AG09319 (cell line): ENCODE data around the gene GABRB1.

Experiments
- DNase-seq: peaks from one replicate; pipeline ENCODE4 v3.0.0-alpha.2; 2010; ENCODE audit warnings: low read depth; ENCODE audit errors: extremely low read depth
- TF ChIP-seq, protein P1 (sequence below): IDR thresholded peaks from 2 replicates; pipeline ENCODE4 v1.5.1; 2011; ENCODE audit warnings: low read depth, mild to moderate bottlenecking, inconsistent platforms, low read length, moderate library complexity

GABRB1 gene

GRCh38 chr4:47313384-47313783 is 282.0 kb downstream of the GABRB1 start:
- no peak for DNase-seq
- TF ChIP-seq, protein P1, sequence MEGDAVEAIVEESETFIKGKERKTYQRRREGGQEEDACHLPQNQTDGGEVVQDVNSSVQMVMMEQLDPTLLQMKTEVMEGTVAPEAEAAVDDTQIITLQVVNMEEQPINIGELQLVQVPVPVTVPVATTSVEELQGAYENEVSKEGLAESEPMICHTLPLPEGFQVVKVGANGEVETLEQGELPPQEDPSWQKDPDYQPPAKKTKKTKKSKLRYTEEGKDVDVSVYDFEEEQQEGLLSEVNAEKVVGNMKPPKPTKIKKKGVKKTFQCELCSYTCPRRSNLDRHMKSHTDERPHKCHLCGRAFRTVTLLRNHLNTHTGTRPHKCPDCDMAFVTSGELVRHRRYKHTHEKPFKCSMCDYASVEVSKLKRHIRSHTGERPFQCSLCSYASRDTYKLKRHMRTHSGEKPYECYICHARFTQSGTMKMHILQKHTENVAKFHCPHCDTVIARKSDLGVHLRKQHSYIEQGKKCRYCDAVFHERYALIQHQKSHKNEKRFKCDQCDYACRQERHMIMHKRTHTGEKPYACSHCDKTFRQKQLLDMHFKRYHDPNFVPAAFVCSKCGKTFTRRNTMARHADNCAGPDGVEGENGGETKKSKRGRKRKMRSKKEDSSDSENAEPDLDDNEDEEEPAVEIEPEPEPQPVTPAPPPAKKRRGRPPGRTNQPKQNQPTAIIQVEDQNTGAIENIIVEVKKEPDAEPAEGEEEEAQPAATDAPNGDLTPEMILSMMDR = no peak

GRCh38 chr4:47315346-47315745 is 284.0 kb downstream of the GABRB1 start:
- TF ChIP-seq, protein P1 = no peak
- no peak for DNase-seq

DNA sequence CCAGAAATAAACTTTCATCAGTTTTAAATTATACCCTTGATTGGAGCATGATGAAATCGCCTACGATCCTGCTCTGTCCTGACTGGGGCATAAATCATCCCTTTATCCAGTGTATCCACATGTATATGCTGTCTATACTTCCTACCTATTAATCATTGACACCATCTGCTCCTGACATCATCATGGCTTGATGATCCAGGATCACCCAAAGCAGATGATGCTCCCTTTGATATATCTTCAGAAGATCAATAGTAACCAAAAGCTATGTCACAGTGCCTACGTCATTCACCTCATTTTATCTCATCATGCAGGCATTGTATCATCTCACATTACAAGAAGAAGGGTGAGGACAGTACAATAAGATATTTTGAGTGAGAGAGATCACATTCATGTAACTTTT is 294.7 kb downstream of the GABRB1 start:
- TF ChIP-seq, protein P1 = no peak
- DNase-seq = no peak

DNA sequence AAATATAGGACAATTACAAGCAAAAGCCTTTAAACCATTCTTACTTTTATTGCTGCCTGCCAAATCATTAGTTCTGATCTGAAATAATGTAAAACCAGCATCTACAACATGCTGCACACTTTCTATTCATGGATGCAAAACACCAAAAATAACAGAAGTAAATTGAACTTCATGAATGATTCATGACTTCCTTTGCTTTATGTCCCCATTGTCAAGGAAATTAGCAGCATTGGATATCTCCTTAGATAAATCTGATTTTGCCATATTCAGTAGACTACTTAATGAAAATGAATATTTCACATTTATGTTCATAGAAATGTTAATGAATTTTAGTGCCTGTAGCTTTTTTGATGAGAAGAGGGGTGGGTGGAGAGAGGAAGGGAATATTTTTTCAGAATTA is 299.5 kb downstream of the GABRB1 start:
- TF ChIP-seq, protein P1 = no peak

GRCh38 chr4:47334652-47335051 is 303.3 kb downstream of the GABRB1 start:
- TF ChIP-seq, protein P1 = no peak
- no peak for DNase-seq

More for the DNA sequence above, 299.5 kb downstream of the GABRB1 start:
- no peak for DNase-seq

DNA sequence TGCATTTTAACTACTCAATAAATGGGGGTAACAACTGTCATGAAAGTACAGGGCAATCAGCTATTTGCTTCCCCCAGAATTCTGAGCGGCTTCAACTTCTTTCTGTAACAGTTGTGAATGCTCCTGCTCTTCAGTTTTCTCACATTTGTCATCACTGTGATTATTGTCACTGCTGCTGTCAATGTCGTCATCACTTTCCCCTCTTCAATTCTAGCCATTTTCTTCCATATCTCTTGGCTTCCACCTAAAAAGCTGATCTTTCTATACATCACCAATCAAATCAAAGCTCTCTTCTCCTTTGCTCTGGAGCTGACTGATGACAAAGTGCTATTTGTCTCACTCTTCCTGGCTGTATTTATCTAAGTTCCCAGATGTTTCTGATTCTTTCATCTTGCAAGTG is 306.5 kb downstream of the GABRB1 start:
- DNase-seq = no peak
- TF ChIP-seq, protein P1 = no peak

DNA sequence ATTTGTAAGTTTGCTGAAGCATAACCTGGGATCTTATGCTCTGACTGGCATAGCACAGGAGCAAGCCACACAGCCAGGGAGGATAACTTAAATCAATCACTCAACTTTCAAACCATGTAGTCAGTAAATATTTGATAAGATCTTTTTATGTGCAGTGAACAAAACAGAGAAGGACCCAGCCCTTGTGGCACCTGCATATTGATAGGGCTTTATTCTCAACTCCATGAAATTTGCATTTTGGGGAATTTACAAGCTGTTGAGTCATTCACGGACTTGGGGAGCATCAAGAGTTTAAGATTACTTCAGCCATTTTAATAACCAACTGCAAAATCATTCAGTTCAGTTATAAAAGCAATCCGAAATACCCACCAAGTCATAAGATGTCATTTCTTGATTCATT is 309.5 kb downstream of the GABRB1 start:
- TF ChIP-seq, protein P1 = no peak
- no peak for DNase-seq
